GM12878 (cell line): ENCODE results near the gene PPP3CA. TPM values are rescaled to one million over a fixed set of nuclear protein-coding genes. Genes with fewer than 3 reads are reported as not detected.
A peak's percentile ranks its signal among the peaks of the same experiment; 100 is the strongest.

Source experiments
- ATAC-seq: fragments of 200-7000 bp; cut with Tn5 transposase; 3 replicates; pipeline ENCODE4 v1.9.1; 2020; ENCODE audit warnings: mild to moderate bottlenecking, moderate library complexity
- BruUV-seq: library from RNA; stranded (reverse); fragments of 400-500 nt; replicated peaks from 2 replicates; lab custom pipeline; 2021; lab: Mats Ljungman, UMichigan
- CTCF ChIA-PET: fragments of 300-600 bp; sonication (Branson Sonifier 250); formaldehyde crosslinking; extraction: SDS; loops from one replicate; lab custom pipeline; 2021; ENCODE audit warnings: inconsistent platforms; lab: Yijun Ruan, JAX
- POLR2A ChIA-PET: fragments of 350-600 bp; formaldehyde crosslinking; extraction: SDS; loops from one replicate; lab custom pipeline; 2021; ENCODE audit warnings: inconsistent platforms; lab: Charles Lee
- RAD21 ChIA-PET: fragments of 300-600 bp; sonication (Branson Sonifier 250); formaldehyde crosslinking; loops from one replicate; lab custom pipeline; 2023; ENCODE audit warnings: antibody characterized with exemption; ENCODE audit not compliant: unreplicated experiment; lab: Charles Lee
- SMC1A ChIA-PET: fragments of 300-600 bp; sonication (Branson Sonifier 250); formaldehyde crosslinking; loops from one replicate; lab custom pipeline; 2023; ENCODE audit not compliant: unreplicated experiment, uncharacterized antibody; lab: Charles Lee
- DNase-seq: peaks from one replicate; pipeline ENCODE4 v3.0.0-alpha.2; 2011; ENCODE audit warnings: low read depth, low spot score
- FAIRE-seq: peaks from 3 replicates; lab custom pipeline; 2011; peaks lifted over from hg19 to GRCh38; lab: Jason Lieb, UNC
- H2AFZ ChIP-seq: 2 replicates; pipeline ENCODE4 v1.6.0; 2011; ENCODE audit warnings: low read depth, low read length, control low read depth; ENCODE audit not compliant: control insufficient read depth
- H3K27ac ChIP-seq: 2 replicates; pipeline ENCODE4 v1.5.1; 2011; ENCODE audit warnings: control low read depth; ENCODE audit not compliant: control insufficient read depth, insufficient read depth
- H3K27me3 ChIP-seq, 2 experiments: replicated peaks in 1 of 2; 2 replicates each; pipeline versions ENCODE4 v1.6.0 to v1.6.1; 2011; ENCODE audit warnings: low read length in 1 of 2; ENCODE audit not compliant: control insufficient read depth in 2 of 2, insufficient read depth in 2 of 2
- H3K36me3 ChIP-seq, 2 experiments: 2 replicates each; pipeline ENCODE4 v1.5.1; 2011; ENCODE audit warnings: low read length in 1 of 2; ENCODE audit not compliant: control insufficient read depth in 2 of 2, insufficient read depth in 2 of 2
- H3K4me1 ChIP-seq: 2 replicates; pipeline ENCODE4 v1.6.1; 2011; ENCODE audit warnings: mild to moderate bottlenecking, low read length, moderate library complexity, mixed read lengths; ENCODE audit not compliant: control insufficient read depth, insufficient read depth
- H3K4me2 ChIP-seq: 2 replicates; pipeline ENCODE4 v1.6.0; 2011; ENCODE audit warnings: control low read depth; ENCODE audit not compliant: control insufficient read depth, insufficient read depth
- H3K4me3 ChIP-seq: fragments of 200-600 bp; sonication (generic); 2 replicates; pipeline ENCODE4 v1.5.1; 2016
- H3K79me2 ChIP-seq: 2 replicates; pipeline ENCODE4 v1.6.0; 2011; ENCODE audit warnings: low read length; ENCODE audit not compliant: control insufficient read depth, insufficient read depth
- H3K9ac ChIP-seq: 2 replicates; pipeline ENCODE4 v1.8.0; 2011; ENCODE audit warnings: low read length, control low read depth, mixed read lengths; ENCODE audit not compliant: control insufficient read depth, insufficient read depth
- H3K9me3 ChIP-seq: replicated peaks from 3 replicates; pipeline ENCODE4 v1.5.1; 2011; ENCODE audit warnings: mild to moderate bottlenecking, low read length; ENCODE audit not compliant: control insufficient read depth, insufficient read depth
- H4K20me1 ChIP-seq: 2 replicates; pipeline ENCODE4 v1.6.0; 2011; ENCODE audit not compliant: control insufficient read depth, insufficient read depth
- BCL11A ChIP-seq: IDR thresholded peaks from 2 replicates; pipeline ENCODE4 v1.6.1; 2011; ENCODE audit warnings: low read depth, low read length
- CBX5 ChIP-seq: sonication (generic); IDR thresholded peaks from 2 replicates; pipeline ENCODE4 v1.6.1; 2016; ENCODE audit warnings: low read depth, moderate library complexity, mild to moderate bottlenecking, inconsistent platforms
- MEF2B ChIP-seq: fragments of 450-650 bp; IDR thresholded peaks from 2 replicates; pipeline ENCODE4 v1.6.1; 2018; ENCODE audit warnings: mild to moderate bottlenecking, moderate library complexity; ENCODE audit not compliant: partially characterized antibody, poor library complexity, severe bottlenecking
- MXI1 ChIP-seq: fragments of 150-350 bp; IDR thresholded peaks from 2 replicates; pipeline ENCODE4 v1.6.1; 2011; ENCODE audit warnings: low read depth, mild to moderate bottlenecking, inconsistent platforms, low read length, improper control_type of control experiment
- POU2F2 ChIP-seq: IDR thresholded peaks from 3 replicates; pipeline ENCODE4 v1.6.1; 2011; ENCODE audit warnings: low read depth, mild to moderate bottlenecking, low read length, borderline replicate concordance
- RFX5 ChIP-seq: IDR thresholded peaks from 2 replicates; pipeline ENCODE4 v1.6.1; 2011; ENCODE audit warnings: low read depth, low read length, improper control_type of control experiment
- YY1 ChIP-seq: IDR thresholded peaks from 2 replicates; pipeline ENCODE4 v1.6.1; 2011; ENCODE audit warnings: low read depth, mild to moderate bottlenecking, low read length
- WGBS: methylation state at CpG from one replicate; pipeline ENCODE4 v1.1.6; 2016; ENCODE audit warnings: low lambda C conversion rate; ENCODE audit not compliant: insufficient replicate concordance, insufficient coverage; ENCODE audit errors: missing lambda C conversion rate; 5-methylcytosine and 5-hydroxymethylcytosine counted together
- in situ Hi-C: fragments of 300-500 bp; cut with MboI; formaldehyde crosslinking; loops from 9 replicates; pipeline ENCODE4 v1.14.3; 2018; ENCODE audit warnings: mixed read lengths
- intact Hi-C: fragments of 100-400 bp; cut with micrococcal nuclease; formaldehyde crosslinking; loops from one replicate; pipeline ENCODE4 v1.14.2; 2022; ENCODE audit not compliant: unreplicated experiment
- polyA plus RNA-seq, 11 experiments: library from polyadenylated mRNA; depleted of rRNA in 4 of 11; unstranded in 6 of 11; stranded (reverse) in 5 of 11; fragments of >200 nt; fragmentation: Nextera tagmentation in 4 of 11; fragmentation: Illumina TruSeq in 1 of 11; extraction: Ambion mirVana in 4 of 11; extraction: Trizol in 1 of 11; gene quantifications; 1 replicate in 1 of 11; 2 replicates in 10 of 11; pipeline versions ENCODE4 v1.2.1 to v1.2.3, GENCODE V29; 2011 to 2016; ENCODE audit warnings: inconsistent platforms in 2 of 11, missing spikeins in 2 of 11, low read depth in 1 of 11
- total RNA-seq, 4 experiments: library from RNA; depleted of rRNA in 3 of 4; stranded (reverse); fragments of >200 nt in 3 of 4; fragmentation: Illumina TruSeq in 1 of 4; extraction: Trizol in 1 of 4; gene quantifications; 2 replicates each; pipeline versions ENCODE4 v1.2.1 to v1.2.3, GENCODE V29; 2013 to 2021
- TF ChIP-seq, protein P1 (sequence below): fragments of 450-650 bp; IDR thresholded peaks from 2 replicates; pipeline ENCODE4 v1.6.1; 2017; ENCODE audit warnings: mild to moderate bottlenecking, moderate library complexity

PPP3CA gene
- total and polyA plus RNA-seq, 10 of the 15 experiments (the other 5 are each of a cell fraction or from before 2014, with no cell fraction given) = 0.33 to 9.0 (median 1.0) TPM

DNA sequence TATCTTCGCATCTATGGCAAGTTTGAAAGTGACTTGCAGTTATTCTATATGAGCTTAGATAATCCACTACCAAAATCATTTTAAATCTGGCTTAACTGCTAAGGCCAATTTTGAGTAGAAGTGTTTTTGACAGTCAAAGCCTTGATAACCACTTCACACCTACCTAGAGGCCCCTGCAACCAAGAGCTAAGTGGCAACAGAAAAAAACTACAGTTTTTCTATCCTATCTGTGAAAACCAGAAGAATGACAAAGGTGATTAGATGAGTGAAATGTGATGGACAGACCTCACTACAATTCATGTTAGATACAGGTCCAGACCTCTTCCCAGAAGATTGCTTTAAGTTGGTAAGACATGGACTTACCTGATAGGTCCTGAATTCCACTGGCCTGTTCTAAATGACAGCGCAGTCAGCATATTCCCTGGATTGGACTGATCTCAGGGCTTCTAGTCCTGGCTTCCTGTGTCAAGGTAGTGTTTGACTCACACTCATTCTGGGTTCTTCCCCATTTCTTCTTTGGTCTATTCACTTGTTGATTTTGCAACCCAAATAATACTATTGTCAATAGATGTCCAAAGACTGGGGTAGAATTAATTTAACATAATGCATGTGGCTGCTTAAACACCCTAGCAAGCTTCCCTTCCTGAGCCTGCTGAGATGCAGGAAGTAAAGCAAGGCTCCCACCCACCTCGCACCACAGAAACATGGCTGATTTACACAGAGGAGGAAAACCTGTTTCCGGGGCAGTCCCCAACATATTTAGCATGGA is 65.1 kb downstream of the PPP3CA start:
- Histone ChIP-seq H3K4me2 (no peak overlapping the region), H3K36me3 (no peaks in the 10 kb centered on the region), H3K27ac (no peak overlapping the region), H3K4me1 (peaks cover 6% of the 10 kb centered on the region), H3K27me3 (no peaks in the 10 kb centered on the region), H4K20me1 (no peaks in the 10 kb centered on the region), H3K9me3 (no peaks in the 10 kb centered on the region), H3K4me3 (no peak overlapping the region), H2AFZ (no peak overlapping the region), H3K9ac (no peak overlapping the region), H3K79me2 (no peaks in the 10 kb centered on the region)
- ATAC-seq = peak; percentile 42
- no peak for FAIRE-seq
- ChIA-PET CTCF (no interaction called here), POLR2A (no interaction called here), SMC1A (interaction anchor here (1.2 to 2.1 kb wide), 3 partner anchors 10 to 44 kb away, joined by 3 to 7 read pairs (median 6); no protein-coding TSS in a partner anchor), RAD21 (no interaction called here)
- in situ Hi-C loops = no loop called here
- no peak for DNase-seq
- WGBS = 49% methylated on average over 4 of the region's 4 CpGs
- TF ChIP-seq CBX5 = no peak
- 0 out of 2 replicates have a peak, but pooled peaks have one; percentile 27 for TF ChIP-seq YY1
- TF ChIP-seq POU2F2 = no peak
- no peak for TF ChIP-seq BCL11A
- TF ChIP-seq MXI1 = no peak
- no peak for TF ChIP-seq MEF2B
- TF ChIP-seq, protein P1, sequence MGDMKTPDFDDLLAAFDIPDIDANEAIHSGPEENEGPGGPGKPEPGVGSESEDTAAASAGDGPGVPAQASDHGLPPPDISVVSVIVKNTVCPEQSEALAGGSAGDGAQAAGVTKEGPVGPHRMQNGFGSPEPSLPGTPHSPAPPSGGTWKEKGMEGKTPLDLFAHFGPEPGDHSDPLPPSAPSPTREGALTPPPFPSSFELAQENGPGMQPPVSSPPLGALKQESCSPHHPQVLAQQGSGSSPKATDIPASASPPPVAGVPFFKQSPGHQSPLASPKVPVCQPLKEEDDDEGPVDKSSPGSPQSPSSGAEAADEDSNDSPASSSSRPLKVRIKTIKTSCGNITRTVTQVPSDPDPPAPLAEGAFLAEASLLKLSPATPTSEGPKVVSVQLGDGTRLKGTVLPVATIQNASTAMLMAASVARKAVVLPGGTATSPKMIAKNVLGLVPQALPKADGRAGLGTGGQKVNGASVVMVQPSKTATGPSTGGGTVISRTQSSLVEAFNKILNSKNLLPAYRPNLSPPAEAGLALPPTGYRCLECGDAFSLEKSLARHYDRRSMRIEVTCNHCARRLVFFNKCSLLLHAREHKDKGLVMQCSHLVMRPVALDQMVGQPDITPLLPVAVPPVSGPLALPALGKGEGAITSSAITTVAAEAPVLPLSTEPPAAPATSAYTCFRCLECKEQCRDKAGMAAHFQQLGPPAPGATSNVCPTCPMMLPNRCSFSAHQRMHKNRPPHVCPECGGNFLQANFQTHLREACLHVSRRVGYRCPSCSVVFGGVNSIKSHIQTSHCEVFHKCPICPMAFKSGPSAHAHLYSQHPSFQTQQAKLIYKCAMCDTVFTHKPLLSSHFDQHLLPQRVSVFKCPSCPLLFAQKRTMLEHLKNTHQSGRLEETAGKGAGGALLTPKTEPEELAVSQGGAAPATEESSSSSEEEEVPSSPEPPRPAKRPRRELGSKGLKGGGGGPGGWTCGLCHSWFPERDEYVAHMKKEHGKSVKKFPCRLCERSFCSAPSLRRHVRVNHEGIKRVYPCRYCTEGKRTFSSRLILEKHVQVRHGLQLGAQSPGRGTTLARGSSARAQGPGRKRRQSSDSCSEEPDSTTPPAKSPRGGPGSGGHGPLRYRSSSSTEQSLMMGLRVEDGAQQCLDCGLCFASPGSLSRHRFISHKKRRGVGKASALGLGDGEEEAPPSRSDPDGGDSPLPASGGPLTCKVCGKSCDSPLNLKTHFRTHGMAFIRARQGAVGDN = no peak
- no peak for TF ChIP-seq RFX5
- intact Hi-C loops = no loop called here
- no TSS peak for BruUV-seq
